Measurements from ENCODE around the gene DST.

DST gene

DNA sequence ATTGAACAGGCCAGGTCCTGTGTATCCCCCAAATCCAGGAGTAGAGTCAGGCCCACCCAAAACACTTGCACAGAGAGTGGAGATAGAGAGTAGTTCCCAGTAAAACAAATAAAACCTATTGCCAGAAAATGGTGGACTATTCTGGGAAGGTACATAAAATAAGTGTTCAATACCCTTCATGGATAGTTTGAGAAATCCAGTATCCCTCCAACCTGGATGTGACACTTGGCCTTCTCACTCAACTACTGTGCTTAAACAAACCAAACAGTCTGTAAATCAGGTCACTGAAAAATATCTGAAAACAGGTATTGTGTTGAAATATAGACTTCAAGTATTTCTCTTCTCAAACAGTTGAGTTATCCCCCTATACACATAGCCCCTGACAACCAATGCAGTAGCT is 233.7 kb downstream of the DST start:
- DNase-seq (ENCODE audit: low read depth in 1 of 2, low spot score in 1 of 2): no peak
- no peaks in the 10 kb centered on the region for H3K27me3 ChIP-seq (ENCODE audit: insufficient read depth, poor library complexity, severe bottlenecking)

More for the DNA sequence above, 233.7 kb downstream of the DST start:
- H3K27ac ChIP-seq (replicated peaks): no peak overlapping the region
- TF ChIP-seq SPI1 (IDR thresholded peaks at IDR 0.05; ENCODE audit: borderline replicate concordance, low read depth) (no peak), POLR2AphosphoS5 (IDR thresholded peaks at IDR 0.05; ENCODE audit: low read depth) (no peak)
- TF ChIP-seq, protein P1, sequence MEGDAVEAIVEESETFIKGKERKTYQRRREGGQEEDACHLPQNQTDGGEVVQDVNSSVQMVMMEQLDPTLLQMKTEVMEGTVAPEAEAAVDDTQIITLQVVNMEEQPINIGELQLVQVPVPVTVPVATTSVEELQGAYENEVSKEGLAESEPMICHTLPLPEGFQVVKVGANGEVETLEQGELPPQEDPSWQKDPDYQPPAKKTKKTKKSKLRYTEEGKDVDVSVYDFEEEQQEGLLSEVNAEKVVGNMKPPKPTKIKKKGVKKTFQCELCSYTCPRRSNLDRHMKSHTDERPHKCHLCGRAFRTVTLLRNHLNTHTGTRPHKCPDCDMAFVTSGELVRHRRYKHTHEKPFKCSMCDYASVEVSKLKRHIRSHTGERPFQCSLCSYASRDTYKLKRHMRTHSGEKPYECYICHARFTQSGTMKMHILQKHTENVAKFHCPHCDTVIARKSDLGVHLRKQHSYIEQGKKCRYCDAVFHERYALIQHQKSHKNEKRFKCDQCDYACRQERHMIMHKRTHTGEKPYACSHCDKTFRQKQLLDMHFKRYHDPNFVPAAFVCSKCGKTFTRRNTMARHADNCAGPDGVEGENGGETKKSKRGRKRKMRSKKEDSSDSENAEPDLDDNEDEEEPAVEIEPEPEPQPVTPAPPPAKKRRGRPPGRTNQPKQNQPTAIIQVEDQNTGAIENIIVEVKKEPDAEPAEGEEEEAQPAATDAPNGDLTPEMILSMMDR (IDR thresholded peaks at IDR 0.05; ENCODE audit: insufficient read depth, low read length): no peak
- TF ChIP-seq, protein P2, sequence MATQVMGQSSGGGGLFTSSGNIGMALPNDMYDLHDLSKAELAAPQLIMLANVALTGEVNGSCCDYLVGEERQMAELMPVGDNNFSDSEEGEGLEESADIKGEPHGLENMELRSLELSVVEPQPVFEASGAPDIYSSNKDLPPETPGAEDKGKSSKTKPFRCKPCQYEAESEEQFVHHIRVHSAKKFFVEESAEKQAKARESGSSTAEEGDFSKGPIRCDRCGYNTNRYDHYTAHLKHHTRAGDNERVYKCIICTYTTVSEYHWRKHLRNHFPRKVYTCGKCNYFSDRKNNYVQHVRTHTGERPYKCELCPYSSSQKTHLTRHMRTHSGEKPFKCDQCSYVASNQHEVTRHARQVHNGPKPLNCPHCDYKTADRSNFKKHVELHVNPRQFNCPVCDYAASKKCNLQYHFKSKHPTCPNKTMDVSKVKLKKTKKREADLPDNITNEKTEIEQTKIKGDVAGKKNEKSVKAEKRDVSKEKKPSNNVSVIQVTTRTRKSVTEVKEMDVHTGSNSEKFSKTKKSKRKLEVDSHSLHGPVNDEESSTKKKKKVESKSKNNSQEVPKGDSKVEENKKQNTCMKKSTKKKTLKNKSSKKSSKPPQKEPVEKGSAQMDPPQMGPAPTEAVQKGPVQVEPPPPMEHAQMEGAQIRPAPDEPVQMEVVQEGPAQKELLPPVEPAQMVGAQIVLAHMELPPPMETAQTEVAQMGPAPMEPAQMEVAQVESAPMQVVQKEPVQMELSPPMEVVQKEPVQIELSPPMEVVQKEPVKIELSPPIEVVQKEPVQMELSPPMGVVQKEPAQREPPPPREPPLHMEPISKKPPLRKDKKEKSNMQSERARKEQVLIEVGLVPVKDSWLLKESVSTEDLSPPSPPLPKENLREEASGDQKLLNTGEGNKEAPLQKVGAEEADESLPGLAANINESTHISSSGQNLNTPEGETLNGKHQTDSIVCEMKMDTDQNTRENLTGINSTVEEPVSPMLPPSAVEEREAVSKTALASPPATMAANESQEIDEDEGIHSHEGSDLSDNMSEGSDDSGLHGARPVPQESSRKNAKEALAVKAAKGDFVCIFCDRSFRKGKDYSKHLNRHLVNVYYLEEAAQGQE (IDR thresholded peaks at IDR 0.05; ENCODE audit: insufficient replicate concordance, low read depth): no peak
- H3K4me3 ChIP-seq (replicated peaks; ENCODE audit: insufficient read depth, low read length): no peak overlapping the region
